GM23338 (cell line): Measurements from ENCODE around the gene TBC1D14.

ENCODE experiments used
- CREB1 ChIP-seq: fragments of 250-450 bp; sonication (Bioruptor Pico); IDR thresholded peaks from 2 replicates; pipeline ENCODE4 v1.5.0; 2020; ENCODE audit warnings: low read depth, mild to moderate bottlenecking, moderate library complexity
- CTCF ChIP-seq, 2 experiments: fragments of 200-600 bp in 1 of 2; sonication (generic) in 1 of 2; conservative IDR thresholded peaks; 2 replicates each; pipeline versions ENCODE4 v1.5.1 to v1.6.1; 2016 to 2017; ENCODE audit warnings: antibody characterized with exemption in 2 of 2, low read depth in 2 of 2, mild to moderate bottlenecking in 2 of 2, moderate library complexity in 1 of 2
- EZH2 ChIP-seq: fragments of 200-600 bp; sonication (generic); IDR thresholded peaks from one replicate; pipeline ENCODE4 v1.8.0; 2017; ENCODE audit warnings: antibody characterized with exemption, mild to moderate bottlenecking, low read depth; ENCODE audit not compliant: unreplicated experiment
- EZH2phosphoT487 ChIP-seq: fragments of 200-600 bp; sonication (generic); IDR thresholded peaks from one replicate; pipeline ENCODE4 v1.8.1; 2018; ENCODE audit warnings: antibody characterized with exemption; ENCODE audit not compliant: unreplicated experiment
- POLR2AphosphoS5 ChIP-seq: IDR thresholded peaks from 2 replicates; pipeline ENCODE4 v1.6.1; 2016; ENCODE audit warnings: antibody characterized with exemption, low read depth
- REST ChIP-seq: IDR thresholded peaks from one replicate; pipeline ENCODE4 v1.6.1; 2018; ENCODE audit warnings: antibody characterized with exemption; ENCODE audit not compliant: unreplicated experiment
- STAT1 ChIP-seq: IDR thresholded peaks from one replicate; pipeline ENCODE4 v1.6.1; 2016; ENCODE audit warnings: antibody characterized with exemption; ENCODE audit not compliant: unreplicated experiment

GRCh38 chr4:6951880-6952381 is 42.3 kb downstream of the TBC1D14 start:
- TF ChIP-seq EZH2phosphoT487 (no peak), CTCF (conservative IDR thresholded peaks at IDR 0.05; ENCODE audit: low read depth in 2 of 2) (no peak), REST (no peak), POLR2AphosphoS5 (no peak), EZH2 (no peak), STAT1 (no peak), CREB1 (no peak)
